WTC11 (cell line): ENCODE measurements around the gene RETREG1. TPM values are rescaled to one million over a fixed set of nuclear protein-coding genes. Genes with fewer than 3 reads are reported as not detected.

Experiments
- ATAC-seq: fragments of 200-7000 bp; cut with Tn5 transposase; 2 replicates; pipeline ENCODE4 v1.10.0; 2021; ENCODE audit warnings: mild to moderate bottlenecking, moderate library complexity
- CTCF ChIA-PET: fragments of 300-600 bp; sonication (Branson Sonifier 250); formaldehyde crosslinking; loops from one replicate; lab custom pipeline; 2021; ENCODE audit warnings: antibody characterized with exemption; lab: Charles Lee
- POLR2A ChIA-PET: fragments of 350-600 bp; sonication (Branson Sonifier 250); formaldehyde crosslinking; loops from one replicate; lab custom pipeline; 2021; ENCODE audit warnings: antibody characterized with exemption; lab: Charles Lee
- DNase-seq: peaks from one replicate; pipeline ENCODE4 v3.0.0; 2021; ENCODE audit warnings: low spot score
- H3K27ac Mint-ChIP-seq: 2 replicates; pipeline ENCODE4 v1.8.0; 2021; ENCODE audit warnings: mixed read lengths
- H3K27me3 Mint-ChIP-seq: 2 replicates; pipeline ENCODE4 v1.8.0; 2021; ENCODE audit warnings: low read depth, mild to moderate bottlenecking, moderate library complexity, mixed read lengths
- H3K36me3 Mint-ChIP-seq: 2 replicates; pipeline ENCODE4 v1.8.0; 2021; ENCODE audit warnings: mixed read lengths
- H3K4me1 Mint-ChIP-seq: 2 replicates; pipeline ENCODE4 v1.8.0; 2022; ENCODE audit warnings: mixed read lengths
- H3K4me3 Mint-ChIP-seq: 2 replicates; pipeline ENCODE4 v1.8.0; 2021; ENCODE audit warnings: mild to moderate bottlenecking, moderate library complexity, mixed read lengths
- H3K9me3 Mint-ChIP-seq: 2 replicates; pipeline ENCODE4 v1.8.0; 2021; ENCODE audit warnings: mixed read lengths
- CREB1 ChIP-seq: sonication (generic); formaldehyde crosslinking; IDR thresholded peaks from 2 replicates; pipeline ENCODE4 v1.8.0; 2023; ENCODE audit warnings: mild to moderate bottlenecking, missing genetic modification reagents
- CREM ChIP-seq: sonication (generic); formaldehyde crosslinking; IDR thresholded peaks from 2 replicates; pipeline ENCODE4 v1.8.1; 2022; ENCODE audit warnings: mild to moderate bottlenecking, missing genetic modification reagents, moderate library complexity
- EMX1 ChIP-seq: fragments of 250-450 bp; sonication (Bioruptor Pico); IDR thresholded peaks from 2 replicates; pipeline ENCODE4 v1.8.0; 2021; ENCODE audit warnings: mild to moderate bottlenecking
- ESRRA ChIP-seq: sonication (generic); formaldehyde crosslinking; IDR thresholded peaks from 2 replicates; pipeline ENCODE4 v1.8.1; 2022; ENCODE audit warnings: mild to moderate bottlenecking, missing genetic modification reagents, borderline replicate concordance
- ETV6 ChIP-seq: sonication (generic); formaldehyde crosslinking; IDR thresholded peaks from 2 replicates; pipeline ENCODE4 v1.8.1; 2022; ENCODE audit warnings: mild to moderate bottlenecking, missing genetic modification reagents
- FOXJ3 ChIP-seq: sonication (generic); formaldehyde crosslinking; IDR thresholded peaks from 2 replicates; pipeline ENCODE4 v1.9.0; 2021; ENCODE audit warnings: missing genetic modification reagents, mild to moderate bottlenecking, borderline replicate concordance
- GTF2I ChIP-seq: fragments of 250-450 bp; sonication (Bioruptor Pico); conservative IDR thresholded peaks from 2 replicates; pipeline ENCODE4 v1.4.0; 2021; ENCODE audit warnings: mild to moderate bottlenecking
- JUN ChIP-seq: sonication (generic); formaldehyde crosslinking; IDR thresholded peaks from 2 replicates; pipeline ENCODE4 v1.8.0; 2023; ENCODE audit warnings: mild to moderate bottlenecking, missing genetic modification reagents
- MYBL2 ChIP-seq: sonication (generic); formaldehyde crosslinking; IDR thresholded peaks from 2 replicates; pipeline ENCODE4 v1.8.1; 2023; ENCODE audit warnings: mild to moderate bottlenecking, moderate library complexity, missing genetic modification reagents
- NR1H2 ChIP-seq: sonication (generic); formaldehyde crosslinking; IDR thresholded peaks from 2 replicates; pipeline ENCODE4 v1.9.0; 2021; ENCODE audit warnings: mild to moderate bottlenecking, moderate library complexity, missing genetic modification reagents
- RORB ChIP-seq: fragments of 250-450 bp; sonication (Bioruptor Pico); IDR thresholded peaks from 2 replicates; pipeline ENCODE4 v1.9.0; 2021; ENCODE audit warnings: mild to moderate bottlenecking
- SOX15 ChIP-seq: fragments of 250-450 bp; sonication (Bioruptor Pico); IDR thresholded peaks from 2 replicates; pipeline ENCODE4 v1.9.0; 2021; ENCODE audit warnings: mild to moderate bottlenecking
- ZBTB21 ChIP-seq: sonication (generic); formaldehyde crosslinking; IDR thresholded peaks from 2 replicates; pipeline ENCODE4 v1.8.1; 2023; ENCODE audit warnings: mild to moderate bottlenecking, missing genetic modification reagents, borderline replicate concordance
- ZNF138 ChIP-seq: sonication (generic); formaldehyde crosslinking; conservative IDR thresholded peaks from 2 replicates; pipeline ENCODE4 v1.8.1; 2022; ENCODE audit warnings: mild to moderate bottlenecking, moderate library complexity, missing genetic modification reagents
- ZNF263 ChIP-seq: sonication (generic); formaldehyde crosslinking; IDR thresholded peaks from 2 replicates; pipeline ENCODE4 v1.8.1; 2022; ENCODE audit warnings: low read depth, mild to moderate bottlenecking, moderate library complexity, missing genetic modification reagents
- ZNF416 ChIP-seq: fragments of 250-450 bp; sonication (Bioruptor Pico); IDR thresholded peaks from 2 replicates; pipeline ENCODE4 v1.9.0; 2021; ENCODE audit warnings: mild to moderate bottlenecking, inconsistent platforms
- total RNA-seq: library from RNA; stranded (reverse); gene quantifications from 3 replicates; pipeline ENCODE4 v1.2.3, GENCODE V29; 2021
- TF ChIP-seq, protein P1 (sequence below): fragments of 250-450 bp; sonication (Bioruptor Pico); IDR thresholded peaks from 2 replicates; pipeline ENCODE4 v1.8.0; 2021; ENCODE audit warnings: mild to moderate bottlenecking
- TF ChIP-seq, protein P2 (sequence below): sonication (generic); formaldehyde crosslinking; IDR thresholded peaks from 2 replicates; pipeline ENCODE4 v1.8.0; 2023; ENCODE audit warnings: mild to moderate bottlenecking, missing genetic modification reagents
- TF ChIP-seq, protein P3 (sequence below): sonication (generic); formaldehyde crosslinking; IDR thresholded peaks from 2 replicates; pipeline ENCODE4 v1.8.0; 2022; ENCODE audit warnings: mild to moderate bottlenecking, missing genetic modification reagents
- TF ChIP-seq, protein P4 (sequence below): fragments of 250-450 bp; sonication (Bioruptor Pico); IDR thresholded peaks from 2 replicates; pipeline ENCODE4 v2.1.2; 2022; ENCODE audit warnings: mild to moderate bottlenecking, moderate library complexity
- TF ChIP-seq, protein P5 (sequence below): sonication (generic); formaldehyde crosslinking; IDR thresholded peaks from 2 replicates; pipeline ENCODE4 v1.8.1; 2022; ENCODE audit warnings: low read depth, missing genetic modification reagents, borderline replicate concordance
- TF ChIP-seq, protein P6 (sequence below): fragments of 250-450 bp; sonication (Bioruptor Pico); IDR thresholded peaks from 2 replicates; pipeline ENCODE4 v1.9.0; 2021; ENCODE audit warnings: moderate library complexity, mild to moderate bottlenecking, inconsistent platforms, borderline replicate concordance

The RETREG1 gene
- total RNA-seq, 1 experiment from 2014 or later = 2.2 TPM

DNA sequence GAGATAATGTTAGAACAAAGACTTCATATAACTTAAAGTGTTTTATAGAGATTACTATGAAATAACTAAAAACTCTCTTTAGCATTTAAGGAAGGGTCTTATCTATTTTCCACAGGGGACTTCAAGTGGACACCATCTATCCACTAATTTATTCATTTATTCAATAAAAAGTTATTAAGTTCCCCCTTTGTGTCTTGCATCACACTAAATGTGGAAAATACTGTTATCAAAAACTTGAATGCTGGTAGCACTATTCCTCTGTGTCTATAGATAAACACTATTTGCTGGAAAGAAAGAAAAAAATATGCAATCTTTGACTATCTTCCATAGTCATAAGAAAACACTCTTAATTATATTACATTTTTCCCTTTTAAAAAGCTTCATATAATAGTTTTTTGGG lies 131.1 kb downstream of the RETREG1 start:
- TF ChIP-seq, protein P1, sequence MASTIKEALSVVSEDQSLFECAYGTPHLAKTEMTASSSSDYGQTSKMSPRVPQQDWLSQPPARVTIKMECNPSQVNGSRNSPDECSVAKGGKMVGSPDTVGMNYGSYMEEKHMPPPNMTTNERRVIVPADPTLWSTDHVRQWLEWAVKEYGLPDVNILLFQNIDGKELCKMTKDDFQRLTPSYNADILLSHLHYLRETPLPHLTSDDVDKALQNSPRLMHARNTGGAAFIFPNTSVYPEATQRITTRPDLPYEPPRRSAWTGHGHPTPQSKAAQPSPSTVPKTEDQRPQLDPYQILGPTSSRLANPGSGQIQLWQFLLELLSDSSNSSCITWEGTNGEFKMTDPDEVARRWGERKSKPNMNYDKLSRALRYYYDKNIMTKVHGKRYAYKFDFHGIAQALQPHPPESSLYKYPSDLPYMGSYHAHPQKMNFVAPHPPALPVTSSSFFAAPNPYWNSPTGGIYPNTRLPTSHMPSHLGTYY (CRISPR knock-in tag) = no peak
- TF ChIP-seq ZBTB21 (CRISPR knock-in tag) (no peak), JUN (CRISPR knock-in tag) (no peak), CREB1 (CRISPR knock-in tag) (no peak), GTF2I (CRISPR knock-in tag) (no peak)
- TF ChIP-seq, all 79 proteins: peak for 0
- ATAC-seq (no peak), DNase-seq (no peak)
- H3K36me3 Mint-ChIP-seq = no peaks in the 10 kb centered on the region
- POLR2A ChIA-PET = no interaction called here
- no peaks in the 10 kb centered on the region for H3K27me3 Mint-ChIP-seq
- no peaks in the 10 kb centered on the region for H3K4me1 Mint-ChIP-seq
- no peak overlapping the region for H3K4me3 Mint-ChIP-seq
- H3K27ac Mint-ChIP-seq = no peak overlapping the region
- H3K9me3 Mint-ChIP-seq = 0 out of 2 replicates have a peak, but pooled peaks cover 3% of the 10 kb centered on the region
- CTCF ChIA-PET = no interaction called here

DNA sequence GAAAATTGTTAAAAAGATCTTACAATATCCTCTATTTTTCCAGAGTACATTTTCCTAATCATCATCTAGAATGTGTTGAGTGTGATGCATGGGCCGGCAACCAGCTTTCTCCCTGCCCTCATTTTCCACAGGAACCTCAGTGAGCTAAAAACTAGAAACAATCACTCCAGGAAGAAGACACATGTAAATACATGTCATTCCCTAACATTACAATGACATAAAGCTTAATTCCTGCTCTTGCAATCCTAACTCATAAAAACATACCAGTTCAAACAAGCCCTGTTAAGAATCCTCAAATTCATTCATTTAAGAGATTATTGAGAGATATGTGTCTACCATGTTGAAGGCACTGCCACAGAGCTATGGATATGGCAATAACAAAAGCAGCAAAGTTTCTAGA lies 132.7 kb downstream of the RETREG1 start:
- POLR2A ChIA-PET = interaction anchor here (0.6 kb wide), 1 partner anchor 1514 kb away, joined by 3 read pairs; no protein-coding TSS in a partner anchor
- H3K36me3 Mint-ChIP-seq = no peaks in the 10 kb centered on the region
- no peak for ATAC-seq

DNA sequence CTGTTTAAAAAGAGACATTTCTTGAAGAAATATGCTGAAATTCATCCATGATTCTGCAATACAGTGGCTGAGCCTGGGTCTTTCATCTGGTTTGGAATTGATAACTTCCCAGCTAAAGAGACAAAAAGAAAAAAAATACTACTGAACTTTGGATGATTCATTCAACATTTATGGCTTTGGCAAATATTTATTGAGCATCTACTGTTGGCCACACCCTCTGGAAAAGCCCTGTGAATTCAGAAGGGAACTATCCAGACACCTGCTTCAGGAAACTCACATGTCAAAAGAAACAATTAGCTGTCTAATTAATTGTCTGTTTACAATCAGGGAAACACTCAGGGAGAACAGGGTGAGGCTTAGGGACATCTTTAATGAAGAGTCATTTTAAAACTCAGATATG lies 133.4 kb downstream of the RETREG1 start:
- Mint-ChIP-seq H3K4me1 (no peaks in the 10 kb centered on the region), H3K27me3 (no peaks in the 10 kb centered on the region), H3K27ac (no peak overlapping the region), H3K9me3 (peaks cover 15% of the 10 kb centered on the region), H3K4me3 (no peak overlapping the region), H3K36me3 (no peaks in the 10 kb centered on the region)
- DNase-seq (no peak), ATAC-seq (no peak)
- ChIA-PET POLR2A (no interaction called here), CTCF (no interaction called here)
- TF ChIP-seq EMX1 (CRISPR knock-in tag) (no peak), ZNF263 (CRISPR knock-in tag) (no peak), CREM (no peak), ETV6 (CRISPR knock-in tag) (no peak)
- TF ChIP-seq, protein P2, sequence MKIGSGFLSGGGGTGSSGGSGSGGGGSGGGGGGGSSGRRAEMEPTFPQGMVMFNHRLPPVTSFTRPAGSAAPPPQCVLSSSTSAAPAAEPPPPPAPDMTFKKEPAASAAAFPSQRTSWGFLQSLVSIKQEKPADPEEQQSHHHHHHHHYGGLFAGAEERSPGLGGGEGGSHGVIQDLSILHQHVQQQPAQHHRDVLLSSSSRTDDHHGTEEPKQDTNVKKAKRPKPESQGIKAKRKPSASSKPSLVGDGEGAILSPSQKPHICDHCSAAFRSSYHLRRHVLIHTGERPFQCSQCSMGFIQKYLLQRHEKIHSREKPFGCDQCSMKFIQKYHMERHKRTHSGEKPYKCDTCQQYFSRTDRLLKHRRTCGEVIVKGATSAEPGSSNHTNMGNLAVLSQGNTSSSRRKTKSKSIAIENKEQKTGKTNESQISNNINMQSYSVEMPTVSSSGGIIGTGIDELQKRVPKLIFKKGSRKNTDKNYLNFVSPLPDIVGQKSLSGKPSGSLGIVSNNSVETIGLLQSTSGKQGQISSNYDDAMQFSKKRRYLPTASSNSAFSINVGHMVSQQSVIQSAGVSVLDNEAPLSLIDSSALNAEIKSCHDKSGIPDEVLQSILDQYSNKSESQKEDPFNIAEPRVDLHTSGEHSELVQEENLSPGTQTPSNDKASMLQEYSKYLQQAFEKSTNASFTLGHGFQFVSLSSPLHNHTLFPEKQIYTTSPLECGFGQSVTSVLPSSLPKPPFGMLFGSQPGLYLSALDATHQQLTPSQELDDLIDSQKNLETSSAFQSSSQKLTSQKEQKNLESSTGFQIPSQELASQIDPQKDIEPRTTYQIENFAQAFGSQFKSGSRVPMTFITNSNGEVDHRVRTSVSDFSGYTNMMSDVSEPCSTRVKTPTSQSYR (CRISPR knock-in tag) = no peak
- TF ChIP-seq, protein P3, sequence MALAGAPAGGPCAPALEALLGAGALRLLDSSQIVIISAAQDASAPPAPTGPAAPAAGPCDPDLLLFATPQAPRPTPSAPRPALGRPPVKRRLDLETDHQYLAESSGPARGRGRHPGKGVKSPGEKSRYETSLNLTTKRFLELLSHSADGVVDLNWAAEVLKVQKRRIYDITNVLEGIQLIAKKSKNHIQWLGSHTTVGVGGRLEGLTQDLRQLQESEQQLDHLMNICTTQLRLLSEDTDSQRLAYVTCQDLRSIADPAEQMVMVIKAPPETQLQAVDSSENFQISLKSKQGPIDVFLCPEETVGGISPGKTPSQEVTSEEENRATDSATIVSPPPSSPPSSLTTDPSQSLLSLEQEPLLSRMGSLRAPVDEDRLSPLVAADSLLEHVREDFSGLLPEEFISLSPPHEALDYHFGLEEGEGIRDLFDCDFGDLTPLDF (CRISPR knock-in tag) = no peak
- TF ChIP-seq, protein P4, sequence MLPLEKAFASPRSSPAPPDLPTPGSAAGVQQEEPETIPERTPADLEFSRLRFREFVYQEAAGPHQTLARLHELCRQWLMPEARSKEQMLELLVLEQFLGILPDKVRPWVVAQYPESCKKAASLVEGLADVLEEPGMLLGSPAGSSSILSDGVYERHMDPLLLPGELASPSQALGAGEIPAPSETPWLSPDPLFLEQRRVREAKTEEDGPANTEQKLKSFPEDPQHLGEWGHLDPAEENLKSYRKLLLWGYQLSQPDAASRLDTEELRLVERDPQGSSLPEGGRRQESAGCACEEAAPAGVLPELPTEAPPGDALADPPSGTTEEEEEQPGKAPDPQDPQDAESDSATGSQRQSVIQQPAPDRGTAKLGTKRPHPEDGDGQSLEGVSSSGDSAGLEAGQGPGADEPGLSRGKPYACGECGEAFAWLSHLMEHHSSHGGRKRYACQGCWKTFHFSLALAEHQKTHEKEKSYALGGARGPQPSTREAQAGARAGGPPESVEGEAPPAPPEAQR (CRISPR knock-in tag) = no peak
- TF ChIP-seq, protein P5, sequence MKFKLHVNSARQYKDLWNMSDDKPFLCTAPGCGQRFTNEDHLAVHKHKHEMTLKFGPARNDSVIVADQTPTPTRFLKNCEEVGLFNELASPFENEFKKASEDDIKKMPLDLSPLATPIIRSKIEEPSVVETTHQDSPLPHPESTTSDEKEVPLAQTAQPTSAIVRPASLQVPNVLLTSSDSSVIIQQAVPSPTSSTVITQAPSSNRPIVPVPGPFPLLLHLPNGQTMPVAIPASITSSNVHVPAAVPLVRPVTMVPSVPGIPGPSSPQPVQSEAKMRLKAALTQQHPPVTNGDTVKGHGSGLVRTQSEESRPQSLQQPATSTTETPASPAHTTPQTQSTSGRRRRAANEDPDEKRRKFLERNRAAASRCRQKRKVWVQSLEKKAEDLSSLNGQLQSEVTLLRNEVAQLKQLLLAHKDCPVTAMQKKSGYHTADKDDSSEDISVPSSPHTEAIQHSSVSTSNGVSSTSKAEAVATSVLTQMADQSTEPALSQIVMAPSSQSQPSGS = no peak

More for the DNA sequence above, 132.7 kb downstream of the RETREG1 start:
- DNase-seq = no peak
- no peak overlapping the region for H3K27ac Mint-ChIP-seq
- no peaks in the 10 kb centered on the region for H3K27me3 Mint-ChIP-seq
- CTCF ChIA-PET = interaction anchor here (1.1 to 1.4 kb wide), 3 partner anchors 67 to 183 kb away, joined by 3 to 4 read pairs (median 3); no protein-coding TSS in a partner anchor
- no peak for TF ChIP-seq RORB (CRISPR knock-in tag)
- TF ChIP-seq ESRRA (CRISPR knock-in tag) = no peak
- no peak for TF ChIP-seq FOXJ3
- no peak for TF ChIP-seq NR1H2
- TF ChIP-seq GTF2I (CRISPR knock-in tag) = no peak
- TF ChIP-seq MYBL2 = no peak
- TF ChIP-seq ZNF263 (CRISPR knock-in tag) = no peak
- TF ChIP-seq SOX15 (CRISPR knock-in tag) = no peak
- no peak for TF ChIP-seq ZBTB21 (CRISPR knock-in tag)
- TF ChIP-seq ZNF138 (CRISPR knock-in tag) = no peak
- no peak for TF ChIP-seq ZNF416 (CRISPR knock-in tag)
- TF ChIP-seq, protein P6, sequence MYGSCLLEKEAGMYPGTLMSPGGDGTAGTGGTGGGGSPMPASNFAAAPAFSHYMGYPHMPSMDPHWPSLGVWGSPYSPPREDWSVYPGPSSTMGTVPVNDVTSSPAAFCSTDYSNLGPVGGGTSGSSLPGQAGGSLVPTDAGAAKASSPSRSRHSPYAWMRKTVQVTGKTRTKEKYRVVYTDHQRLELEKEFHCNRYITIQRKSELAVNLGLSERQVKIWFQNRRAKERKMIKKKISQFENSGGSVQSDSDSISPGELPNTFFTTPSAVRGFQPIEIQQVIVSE = no peak
- TF ChIP-seq, all 79 proteins: peak for 0
- Mint-ChIP-seq H3K4me3 (no peak overlapping the region), H3K9me3 (peaks cover 15% of the 10 kb centered on the region), H3K4me1 (no peaks in the 10 kb centered on the region)
